Activated CD4-positive, CD25-positive, alpha-beta regulatory T cell treated with anti-CD3 and anti-CD28 coated beads, Interleukin-2, amount 50 U/mL, for 72 hours (primary cell): Measurements from ENCODE around the gene ATOH8.
A peak's percentile ranks its signal among the peaks of the same experiment; 100 is the strongest.
"Not testable (repeated sequence)": the region's sequence is repeated elsewhere in the genome, so short reads cannot be mapped to it uniquely, and the experiment has no call there.

Experiments
- DNase-seq: peaks from one replicate; pipeline ENCODE4 v3.0.0; 2021

Gene ATOH8

GRCh38 chr2:85753525-85754312 lies at the start of gene ATOH8:
Gene ATOH8, plus strand, starts transcription at chr2:85753991. Its CDS starts 199 bp downstream, at chr2:85754190.
- no peak for DNase-seq

- no peak for DNase-seq
Observed at GRCh38 chr2:85704038-85704437, 49.8 kb upstream of the ATOH8 start.

GRCh38 chr2:85704800-85705679 lies 48.8 kb upstream of the ATOH8 start:
- DNase-seq, result no peak

- DNase-seq, result no peak
Observed at GRCh38 chr2:85705680-85706039, 48.1 kb upstream of the ATOH8 start.

GRCh38 chr2:85706063-85706462 lies 47.7 kb upstream of the ATOH8 start:
- DNase-seq, result no peak

GRCh38 chr2:85706599-85707296 lies 47.0 kb upstream of the ATOH8 start:
- DNase-seq, result no peak

GRCh38 chr2:85707304-85707703 lies 46.5 kb upstream of the ATOH8 start:
- no peak for DNase-seq

- DNase-seq, result no peak
Observed at GRCh38 chr2:85708641-85709040, 45.1 kb upstream of the ATOH8 start.

- DNase-seq, result no peak
Observed at GRCh38 chr2:85709401-85709811, 44.4 kb upstream of the ATOH8 start.

GRCh38 chr2:85710687-85711577 lies 42.9 kb upstream of the ATOH8 start:
- no peak for DNase-seq

GRCh38 chr2:85711578-85712060 lies 42.2 kb upstream of the ATOH8 start:
- DNase-seq, result no peak

- no peak for DNase-seq
Observed at GRCh38 chr2:85712336-85712735, 41.5 kb upstream of the ATOH8 start.

GRCh38 chr2:85712849-85713612 lies 40.8 kb upstream of the ATOH8 start:
- DNase-seq, result no peak

- DNase-seq, result no peak
Observed at GRCh38 chr2:85713836-85714235, 40.0 kb upstream of the ATOH8 start.

- not testable (repeated sequence) for DNase-seq
Observed at GRCh38 chr2:85714421-85714820, 39.4 kb upstream of the ATOH8 start.

GRCh38 chr2:85714841-85715240 lies 39.0 kb upstream of the ATOH8 start:
- peak; percentile 13 for DNase-seq

- no peak for DNase-seq
Observed at GRCh38 chr2:85716346-85716914, 37.4 kb upstream of the ATOH8 start.

- no peak for DNase-seq
Observed at GRCh38 chr2:85717308-85718008, 36.3 kb upstream of the ATOH8 start.

- DNase-seq, result no peak
Observed at GRCh38 chr2:85718009-85718391, 35.8 kb upstream of the ATOH8 start.

- DNase-seq, result no peak
Observed at GRCh38 chr2:85718885-85719492, 34.8 kb upstream of the ATOH8 start.
